Limb (tissue), 2 donors: ENCODE measurements around the gene EFCAB6.

Experiments used
- DNase-seq, 2 donors: peaks; one replicate each; pipeline ENCODE4 v3.0.0-alpha.2; 2016; ENCODE audit errors: extremely low spot score in 2 of 2

The EFCAB6 gene

DNA sequence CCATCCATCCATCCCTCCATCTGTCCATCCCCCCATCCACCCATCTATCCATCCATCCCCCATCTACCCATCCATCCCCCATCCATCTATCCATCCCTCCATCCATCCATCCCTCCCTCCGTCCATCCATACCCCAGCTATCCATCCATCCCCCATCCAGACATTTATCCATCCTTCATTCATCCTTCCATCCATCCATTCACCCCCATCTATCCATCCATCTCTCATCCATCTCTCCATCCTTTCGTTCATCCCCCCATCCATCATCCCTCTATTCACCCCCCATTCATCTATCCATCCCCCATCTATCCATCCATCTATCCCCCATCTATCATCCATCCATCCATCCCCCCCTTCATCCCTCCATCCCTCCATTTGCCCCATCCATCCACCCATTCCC, 302.8 kb downstream of the EFCAB6 start:
- no peak for DNase-seq

DNA sequence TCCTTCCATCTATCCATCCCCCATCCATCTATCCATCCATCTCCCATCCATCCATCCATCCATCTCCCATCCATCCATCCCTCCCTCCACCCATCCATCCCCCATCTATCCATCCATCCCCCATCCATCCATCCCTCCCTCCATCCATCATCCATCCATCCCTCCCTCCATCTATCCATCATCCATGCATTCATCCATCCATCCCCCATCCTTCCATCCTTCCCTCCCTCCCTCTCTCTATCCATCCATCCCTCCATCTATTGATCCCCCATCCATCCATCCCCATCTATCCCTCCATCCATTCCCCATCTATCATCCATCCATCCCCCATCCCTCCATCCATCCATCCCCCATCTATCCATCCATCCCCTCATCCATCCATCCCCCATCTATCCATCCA, 303.6 kb downstream of the EFCAB6 start:
- no peak for DNase-seq

DNA sequence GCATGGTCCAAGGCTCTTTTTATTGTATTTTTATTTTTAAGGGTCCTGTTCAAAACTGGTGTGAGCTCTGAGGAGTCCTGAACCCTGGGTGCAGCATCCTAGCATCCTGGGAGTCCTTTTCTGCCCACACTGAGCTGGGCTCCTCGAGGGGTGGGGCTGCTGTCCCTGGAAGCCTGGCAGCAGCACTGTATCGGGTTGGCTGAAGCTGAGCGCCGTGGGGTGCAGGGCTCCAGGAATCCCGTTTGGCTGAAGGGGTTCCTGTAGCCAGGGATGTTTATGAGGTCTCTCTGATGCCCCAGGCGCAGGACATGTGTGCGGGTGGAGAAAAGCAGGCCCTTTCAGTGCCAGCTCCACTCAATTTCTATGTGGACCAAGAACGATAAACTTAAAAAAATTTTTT, 304.9 kb downstream of the EFCAB6 start:
- no peak for DNase-seq

DNA sequence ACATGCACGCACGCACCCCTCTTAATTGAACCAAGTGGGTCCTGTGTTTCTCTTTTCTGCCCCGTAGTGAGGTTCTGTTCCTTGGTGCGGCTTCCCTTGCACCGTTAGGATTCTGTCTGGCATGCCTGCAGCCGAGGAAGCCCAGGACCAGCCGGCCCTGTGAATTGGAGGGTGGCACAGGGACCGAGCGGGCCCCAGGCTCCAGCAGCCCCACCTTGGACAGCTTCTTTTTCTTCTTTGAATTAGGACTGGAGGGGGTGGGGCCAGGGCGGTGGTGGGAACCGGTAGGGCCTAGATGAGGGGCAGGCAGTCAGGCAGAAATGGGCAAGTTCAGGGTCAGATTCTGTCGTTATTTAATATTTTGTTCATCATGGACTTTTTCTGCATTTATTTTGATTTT, 305.6 kb downstream of the EFCAB6 start:
- no peak for DNase-seq

DNA sequence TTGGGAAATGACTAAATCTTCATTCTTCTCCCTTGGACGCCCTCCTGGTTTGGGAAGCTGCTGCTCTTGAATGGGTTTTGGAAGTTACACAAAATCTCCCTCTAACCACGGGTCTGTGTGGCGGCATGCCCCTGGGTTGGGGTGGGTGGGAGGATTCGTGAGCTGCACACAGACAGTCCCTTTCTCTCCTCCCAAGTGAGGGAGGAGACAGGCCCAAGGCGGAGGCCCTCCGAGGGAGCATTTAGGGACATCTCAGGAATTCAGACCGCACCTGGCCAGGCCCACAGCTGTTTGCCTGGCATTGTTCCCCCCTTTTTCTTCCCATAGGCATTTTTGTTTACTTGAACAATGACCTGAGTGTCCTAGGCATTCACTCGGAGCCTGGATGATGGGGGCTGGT, 306.2 kb downstream of the EFCAB6 start:
- no peak for DNase-seq

DNA sequence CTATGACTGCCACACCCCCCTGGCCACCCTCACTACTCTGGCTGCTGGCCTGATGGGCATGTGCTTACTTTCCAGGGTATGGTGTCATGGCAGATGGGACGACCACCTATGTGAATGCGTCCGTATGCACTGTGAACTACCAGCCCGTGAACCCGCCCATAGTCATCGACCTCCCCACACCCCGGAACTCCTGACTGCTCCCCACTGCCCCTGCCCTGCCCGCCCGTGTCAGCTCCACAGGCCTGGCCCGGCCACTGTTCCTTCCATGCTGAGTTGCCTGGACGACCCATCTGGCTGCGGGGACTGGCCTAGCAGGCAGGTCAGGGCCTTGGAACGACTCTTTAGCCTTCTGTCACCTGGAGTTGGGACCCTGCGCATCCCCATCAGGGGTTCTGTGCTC, 306.7 kb downstream of the EFCAB6 start:
- no peak for DNase-seq

DNA sequence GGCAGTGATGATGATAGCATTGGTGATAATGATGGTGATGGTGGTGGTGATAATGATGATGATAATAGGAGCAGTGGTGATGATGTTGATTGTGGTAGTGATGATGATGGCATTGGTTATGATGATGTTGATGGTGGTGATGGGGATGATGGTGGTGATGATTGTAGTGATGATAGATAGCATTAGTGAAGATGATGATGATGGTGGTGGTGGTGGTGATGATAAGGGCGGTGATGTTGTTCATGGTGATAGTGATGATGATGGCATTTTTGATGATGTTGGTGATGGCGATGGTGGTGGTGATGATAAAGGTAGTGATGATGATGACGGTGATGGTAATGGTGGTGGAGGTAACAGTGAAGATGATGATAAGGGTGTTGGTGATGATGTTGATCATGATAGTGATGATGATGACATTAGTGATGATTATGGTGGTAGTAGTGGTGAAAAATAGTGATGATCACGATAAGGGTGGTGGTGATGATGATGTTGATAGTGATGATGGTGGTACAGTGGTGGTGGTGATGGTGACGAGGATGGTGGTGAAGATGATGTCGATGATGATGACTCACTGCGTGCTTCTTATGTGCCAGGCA, 307.3 kb downstream of the EFCAB6 start:
- DNase-seq = no peak

DNA sequence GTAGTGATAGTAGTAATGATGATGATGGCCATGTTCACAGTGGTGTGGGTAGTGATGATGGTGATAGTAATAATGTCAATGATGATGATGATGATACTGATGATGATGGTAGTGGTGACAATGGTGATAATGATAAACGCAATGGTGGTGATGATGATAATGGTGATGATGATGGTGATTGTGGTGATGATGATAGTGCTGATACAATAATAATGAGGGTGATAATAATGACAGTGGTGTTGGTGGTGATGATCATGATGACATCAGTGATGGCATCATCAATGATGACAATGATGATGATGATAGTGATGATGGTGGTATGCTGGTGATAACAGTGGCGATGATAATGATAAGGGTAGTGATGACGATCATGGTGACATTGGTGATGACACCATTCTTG, 308.0 kb downstream of the EFCAB6 start:
- DNase-seq = no peak

DNA sequence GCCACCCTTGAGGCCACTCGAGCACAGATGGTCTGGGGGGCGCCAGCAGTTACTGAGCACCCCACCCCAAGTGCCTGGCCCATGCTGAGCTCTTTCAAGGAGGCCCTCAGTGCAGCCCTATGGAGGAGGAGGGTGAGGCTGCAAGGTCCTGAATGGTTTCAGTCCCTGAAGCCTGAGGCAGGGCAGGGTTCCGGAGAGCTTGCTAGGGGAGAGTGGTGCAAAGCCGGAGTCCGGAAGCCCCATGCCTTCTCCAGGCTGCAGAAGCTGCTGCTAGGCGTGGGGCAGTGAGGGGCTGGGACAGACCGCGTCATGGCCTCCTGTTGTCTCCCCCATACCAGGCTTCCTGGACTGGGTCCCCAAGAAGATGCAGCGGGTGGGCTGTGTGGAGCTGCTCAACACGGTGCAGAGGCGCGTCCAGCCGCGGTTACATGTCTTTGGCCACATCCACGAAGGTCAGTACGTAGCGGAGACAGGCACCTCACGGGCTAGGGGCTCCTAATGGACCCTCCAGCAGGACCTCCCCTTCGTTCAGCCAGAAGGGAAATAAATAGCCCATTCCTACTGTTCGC, 309.7 kb downstream of the EFCAB6 start:
- DNase-seq = no peak

DNA sequence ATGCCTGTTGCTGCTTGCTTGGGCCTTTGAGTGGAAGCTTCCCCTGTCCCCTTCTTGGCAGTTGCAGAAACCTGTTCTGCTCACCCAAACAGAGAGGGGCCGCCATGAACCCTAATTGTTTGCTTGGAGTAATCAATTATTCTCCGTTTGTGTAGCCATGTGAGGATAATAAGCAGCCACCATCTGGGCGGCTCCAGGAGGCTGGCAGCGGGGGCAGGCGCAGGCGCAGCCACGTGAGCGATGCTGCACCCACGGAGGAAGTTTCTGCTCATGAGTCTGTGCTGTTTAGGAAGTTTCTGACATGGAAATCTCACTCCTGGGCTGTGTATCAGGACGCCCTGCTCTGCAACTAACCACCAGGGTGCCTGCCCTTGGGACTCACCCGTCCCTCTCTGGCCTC, 310.2 kb downstream of the EFCAB6 start:
- DNase-seq = no peak

DNA sequence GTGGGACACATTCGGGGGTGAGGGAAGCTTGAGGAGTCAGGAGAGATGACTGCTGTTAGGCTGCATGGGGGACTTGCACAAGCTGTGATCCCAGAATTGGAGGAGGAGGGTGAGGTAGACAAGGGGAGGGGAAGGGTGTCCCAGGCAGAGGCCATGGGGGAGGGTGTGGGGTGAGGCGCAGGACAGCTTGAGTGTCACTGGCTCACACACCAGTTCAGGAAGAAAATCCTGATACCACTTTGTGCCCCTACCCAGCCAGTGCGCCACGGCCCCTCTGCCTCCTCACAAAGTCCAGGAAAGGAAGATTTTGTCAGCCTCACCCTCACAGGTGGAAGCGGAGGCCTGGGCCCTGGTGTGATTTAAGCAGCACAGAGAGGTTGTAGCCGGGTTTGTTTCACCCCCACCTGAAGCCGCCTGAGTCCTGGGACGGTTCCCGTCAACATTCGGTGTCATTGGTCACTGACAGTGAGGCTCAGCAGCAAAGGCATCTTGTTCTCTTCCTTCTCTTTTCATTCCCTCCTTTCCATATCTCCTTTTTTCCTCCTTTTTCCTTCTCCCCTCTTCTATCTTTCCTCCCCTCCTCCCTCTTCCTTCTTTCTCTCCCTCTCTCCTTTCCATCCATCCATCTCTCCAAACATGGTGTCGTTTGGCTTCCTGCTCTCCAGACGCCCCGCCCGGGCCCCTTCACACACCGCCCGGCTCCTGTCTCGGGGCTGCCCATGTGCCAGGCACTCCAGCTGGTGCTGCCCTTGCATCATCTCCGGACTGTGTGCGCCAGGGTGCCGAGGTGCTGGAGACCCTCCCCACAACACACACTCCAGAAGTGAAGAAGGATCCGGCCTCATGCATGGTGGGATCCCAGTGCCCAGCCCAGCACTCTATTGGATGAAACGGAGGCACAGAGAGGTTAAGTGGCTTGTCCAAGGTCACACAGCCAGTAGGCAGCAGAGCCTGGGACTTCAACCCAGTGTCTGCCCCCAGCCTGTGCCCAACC, 311.0 kb downstream of the EFCAB6 start:
- no peak for DNase-seq

DNA sequence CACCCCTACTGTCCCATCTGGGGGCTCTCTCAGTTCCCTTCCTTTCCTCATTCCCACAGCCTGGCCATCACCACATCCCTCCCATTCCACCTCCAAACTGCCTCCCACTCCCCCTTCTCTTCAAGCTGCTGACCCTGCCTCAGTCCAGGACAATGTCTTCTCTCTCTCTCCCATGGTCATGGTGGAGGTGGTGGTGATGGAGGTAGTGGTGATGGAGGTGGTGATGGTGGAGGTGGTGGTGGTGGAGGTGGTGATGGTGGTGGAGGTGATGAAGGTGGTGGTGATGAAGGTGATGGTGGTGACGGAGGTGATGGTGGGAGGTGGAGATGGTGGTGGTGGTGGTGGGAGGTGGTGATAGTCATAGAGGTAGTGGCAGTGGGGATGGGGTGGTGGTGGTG, 313.2 kb downstream of the EFCAB6 start:
- DNase-seq = no peak

DNA sequence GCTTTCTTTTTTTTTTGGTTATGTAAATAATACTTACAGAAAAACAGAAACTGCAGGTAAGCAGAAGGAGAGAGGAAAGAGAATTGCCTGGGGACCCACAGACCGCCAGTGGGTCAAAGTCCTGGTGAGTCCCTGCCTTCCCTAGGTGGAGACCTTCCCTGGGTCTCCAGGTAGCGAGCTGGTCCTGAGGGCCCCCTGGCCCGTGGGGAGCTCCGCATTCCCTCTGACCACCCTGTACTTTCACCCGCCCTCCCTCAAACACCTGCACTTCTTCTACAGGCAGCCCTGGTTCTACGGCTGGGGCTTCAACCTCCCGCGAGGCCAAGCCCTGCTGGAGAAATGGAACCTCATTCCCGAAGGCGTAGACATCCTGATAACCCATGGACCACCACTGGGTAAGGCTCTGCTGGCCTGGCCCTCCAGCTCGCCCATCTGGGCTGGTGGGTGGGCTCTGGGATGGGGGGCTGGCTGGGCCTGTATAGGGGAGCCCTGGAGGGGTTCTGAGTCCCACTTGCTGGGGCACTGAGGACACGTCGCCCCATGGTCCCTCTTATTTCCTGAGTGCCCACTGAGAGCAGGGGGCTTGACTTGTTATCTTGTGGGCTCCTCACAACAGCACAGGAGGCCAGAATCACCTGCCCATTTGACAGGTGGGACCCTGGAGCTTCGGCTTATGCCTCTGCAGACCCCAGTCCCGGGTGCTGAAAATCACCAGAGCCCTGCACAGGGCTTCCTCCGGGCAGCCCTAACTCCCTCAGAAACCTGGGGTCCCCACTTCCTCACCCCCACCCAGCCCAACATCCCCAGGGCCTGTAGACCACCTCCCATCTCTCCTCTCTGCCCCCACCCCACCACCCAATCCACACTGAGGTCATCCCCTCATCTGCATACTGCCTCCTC, 313.9 kb downstream of the EFCAB6 start:
- DNase-seq = no peak

DNA sequence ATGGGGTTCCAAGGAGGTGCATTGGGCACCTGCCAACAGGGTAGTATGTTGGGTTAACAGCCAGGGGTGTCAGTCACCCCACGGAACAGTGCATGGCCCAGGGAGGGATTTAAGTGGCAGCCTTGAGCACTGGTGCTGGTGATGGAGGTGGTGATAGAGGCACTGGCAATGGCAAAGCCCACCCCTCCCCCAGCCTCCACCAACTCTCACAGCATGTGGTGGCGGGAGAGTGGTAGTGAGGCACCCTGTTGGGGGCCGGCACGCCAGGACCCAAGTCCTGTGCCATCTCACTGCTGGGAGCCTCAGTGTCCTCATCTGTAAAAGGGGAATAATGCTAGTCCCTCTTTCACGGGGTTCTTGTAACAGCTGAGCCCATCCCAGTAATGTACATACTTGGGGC, 318.8 kb downstream of the EFCAB6 start:
- DNase-seq = no peak

DNA sequence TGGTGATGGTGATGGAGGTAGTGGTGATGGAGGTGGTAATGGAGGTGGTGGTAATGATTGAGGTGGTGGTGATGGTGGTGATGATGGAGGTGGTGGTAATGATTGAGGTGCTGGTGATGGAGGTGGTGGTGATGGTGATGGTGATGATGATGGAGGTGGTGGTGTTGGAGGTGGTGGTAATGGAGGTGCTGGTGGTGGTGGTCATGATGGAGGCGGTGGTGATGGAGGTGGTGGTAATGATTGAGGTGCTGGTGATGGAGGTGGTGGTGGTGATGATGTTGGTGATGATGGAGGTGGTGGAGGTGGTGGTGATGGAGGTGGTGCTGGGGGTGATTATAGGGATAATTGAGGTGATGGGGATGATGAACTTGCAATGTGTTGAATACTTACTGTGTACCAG, 320.4 kb downstream of the EFCAB6 start:
- no peak for DNase-seq

DNA sequence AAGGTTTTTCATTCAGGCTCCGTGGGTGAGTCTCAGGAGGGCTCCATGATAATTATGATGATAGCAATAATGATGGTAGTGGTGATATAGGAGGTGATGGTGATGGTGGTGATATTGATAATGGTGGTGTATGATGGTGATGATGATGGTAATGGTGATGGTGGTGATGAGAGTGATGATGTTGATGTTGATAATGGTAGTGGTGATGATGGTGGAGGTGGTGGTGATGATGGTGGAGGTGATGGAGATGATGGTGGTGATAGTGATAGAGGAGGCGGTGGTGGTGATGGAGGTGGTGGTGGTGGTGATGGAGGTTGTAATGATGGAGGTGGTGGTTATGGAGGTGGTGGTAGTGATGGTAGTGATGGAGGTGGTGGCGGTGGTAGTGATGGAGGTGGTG, 320.9 kb downstream of the EFCAB6 start:
- no peak for DNase-seq

DNA sequence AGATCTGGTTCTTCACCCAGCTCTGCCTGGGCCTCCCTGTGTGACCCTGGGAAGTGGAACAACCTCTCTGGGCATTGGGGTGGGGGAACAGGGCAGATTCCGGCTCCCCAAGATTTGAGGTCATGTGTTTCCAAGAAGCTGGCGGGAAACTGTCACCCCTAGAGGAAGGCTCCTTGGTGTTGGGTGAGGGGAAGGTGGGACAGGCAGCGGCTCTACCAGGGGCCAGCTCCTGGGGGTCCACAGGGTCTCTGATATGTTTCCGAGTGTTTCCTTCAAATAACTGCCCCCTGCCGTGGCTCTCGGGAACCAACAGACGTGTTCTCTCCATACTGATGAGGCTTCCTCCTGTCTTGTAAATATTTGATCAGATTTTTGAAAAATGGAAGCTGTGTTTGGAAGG, 321.8 kb downstream of the EFCAB6 start:
- DNase-seq = no peak

DNA sequence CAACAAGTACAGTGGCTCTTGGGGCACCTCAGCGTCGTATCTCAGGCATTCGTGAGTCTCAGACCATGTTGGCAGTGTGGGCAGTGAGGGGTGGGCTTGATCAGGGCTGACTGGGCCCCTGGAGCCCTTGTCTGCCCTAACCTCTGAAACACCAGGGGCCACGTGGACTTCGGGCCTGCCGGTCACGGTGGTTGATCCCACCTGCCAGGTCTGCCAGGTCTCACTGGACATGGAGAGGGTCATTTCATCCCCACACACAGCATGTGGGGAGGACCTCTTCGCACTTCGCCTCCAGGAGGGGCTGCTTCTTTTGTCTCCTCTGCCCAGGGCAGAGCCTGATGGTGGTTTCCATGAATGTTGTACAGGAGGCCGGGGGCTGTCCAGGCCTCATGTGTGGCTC, 323.2 kb downstream of the EFCAB6 start:
- DNase-seq = no peak

DNA sequence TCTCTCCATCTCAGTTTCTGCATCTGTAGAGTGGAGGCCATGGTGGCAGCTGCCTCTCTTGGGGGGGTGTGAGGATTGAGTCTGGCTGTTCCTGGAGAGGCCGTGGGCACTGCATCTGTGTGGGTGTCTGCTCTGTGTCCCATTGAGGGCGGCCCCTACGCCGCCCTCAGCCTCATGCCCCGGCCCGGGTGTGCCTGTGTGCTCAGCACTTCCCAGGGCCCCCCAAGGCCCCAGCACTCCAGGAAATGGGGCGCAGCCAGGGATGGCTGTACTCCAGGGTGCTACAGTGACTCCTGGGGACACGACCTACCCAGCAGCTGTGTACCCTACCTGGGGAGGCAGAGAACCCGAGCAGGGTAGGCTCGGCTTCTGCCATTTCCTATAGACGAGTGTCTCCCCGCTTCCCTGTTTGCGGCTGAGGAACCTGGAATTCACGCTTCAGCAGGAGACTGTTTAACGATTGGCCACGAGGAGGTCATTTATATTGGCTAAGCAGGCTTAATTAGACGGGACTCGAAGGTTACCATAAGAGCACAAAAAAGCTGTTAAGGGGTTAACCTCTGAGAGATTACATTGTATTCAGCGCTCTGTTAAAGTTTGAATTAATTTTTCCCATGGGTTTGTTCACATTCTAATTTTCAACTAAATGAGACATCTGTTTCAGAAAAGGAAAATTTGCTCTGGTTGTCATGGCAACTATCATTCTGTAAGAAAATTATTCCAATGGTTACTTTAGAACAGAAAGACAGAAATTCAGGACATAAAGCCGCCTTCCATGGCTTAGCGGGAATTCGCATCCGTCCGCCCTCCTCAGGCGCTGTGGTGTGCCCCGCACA, 323.9 kb downstream of the EFCAB6 start:
- DNase-seq = peak in 1 of 2 donors; percentile 20

DNA sequence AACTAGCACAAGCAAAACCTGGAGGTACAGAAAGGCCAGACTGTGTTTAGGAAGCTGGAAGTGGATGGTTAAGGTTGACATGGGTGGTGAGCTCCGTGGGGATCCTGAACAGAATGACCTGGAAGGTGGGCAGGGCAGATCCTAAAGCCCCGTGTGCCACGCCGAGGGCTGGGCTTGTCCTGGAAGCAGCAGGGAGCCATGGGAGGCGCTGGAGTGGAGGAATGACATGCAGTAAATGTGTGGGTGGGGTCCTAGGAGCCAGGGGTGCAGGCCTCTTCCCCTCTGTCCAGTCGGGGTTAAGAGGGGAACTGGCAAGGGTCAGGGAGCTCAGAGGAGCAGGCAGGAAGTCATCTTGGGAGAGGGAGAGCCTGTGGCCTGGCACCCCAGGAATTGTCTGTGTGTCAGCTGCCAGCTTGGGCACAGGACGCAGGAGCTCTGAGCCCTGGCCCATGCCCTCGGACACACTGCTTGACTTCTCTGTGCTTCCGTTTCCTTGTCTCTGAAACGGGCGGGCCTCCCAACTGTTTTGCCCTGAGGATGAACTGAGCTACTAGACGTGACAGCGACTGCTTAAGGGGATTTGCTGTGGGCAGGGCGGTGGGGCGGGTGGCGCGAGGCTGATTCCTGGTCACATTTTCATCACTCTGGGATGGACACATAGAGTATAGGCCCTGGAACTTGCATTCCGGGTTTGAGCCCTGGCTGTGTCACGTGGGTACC, 324.6 kb downstream of the EFCAB6 start:
- no peak for DNase-seq
